Prostate gland (tissue), 2 donors: ENCODE results near the gene CASP3.

Source experiments
- CTCF ChIP-seq, 4 experiments: fragments of 200-600 bp in 2 of 4; fragments of 450-650 bp in 2 of 4; sonication (generic) in 2 of 4; IDR thresholded peaks; 1 replicate in 3 of 4; 2 replicates in 1 of 4; pipeline ENCODE4 v1.5.1; 2016 to 2019; ENCODE audit warnings: antibody characterized with exemption in 4 of 4, mild to moderate bottlenecking in 2 of 4, moderate library complexity in 2 of 4
- POLR2A ChIP-seq: fragments of 450-650 bp; IDR thresholded peaks from one replicate; pipeline ENCODE4 v1.6.1; 2016; ENCODE audit warnings: antibody characterized with exemption, mild to moderate bottlenecking

GRCh38 chr4:184632842-184633241 is 16.4 kb downstream of the CASP3 start:
- no peak for TF ChIP-seq POLR2A
- TF ChIP-seq CTCF (IDR thresholded peaks at IDR 0.05): no peak
